ENCODE measurements around the gene PTRHD1.

GRCh38 chr2:24838541-24838940, 45.4 kb upstream of the PTRHD1 start:
- TF ChIP-seq MAX (IDR thresholded peaks at IDR 0.05; ENCODE audit: low read depth, low read length): no peak
- TF ChIP-seq, protein P1, sequence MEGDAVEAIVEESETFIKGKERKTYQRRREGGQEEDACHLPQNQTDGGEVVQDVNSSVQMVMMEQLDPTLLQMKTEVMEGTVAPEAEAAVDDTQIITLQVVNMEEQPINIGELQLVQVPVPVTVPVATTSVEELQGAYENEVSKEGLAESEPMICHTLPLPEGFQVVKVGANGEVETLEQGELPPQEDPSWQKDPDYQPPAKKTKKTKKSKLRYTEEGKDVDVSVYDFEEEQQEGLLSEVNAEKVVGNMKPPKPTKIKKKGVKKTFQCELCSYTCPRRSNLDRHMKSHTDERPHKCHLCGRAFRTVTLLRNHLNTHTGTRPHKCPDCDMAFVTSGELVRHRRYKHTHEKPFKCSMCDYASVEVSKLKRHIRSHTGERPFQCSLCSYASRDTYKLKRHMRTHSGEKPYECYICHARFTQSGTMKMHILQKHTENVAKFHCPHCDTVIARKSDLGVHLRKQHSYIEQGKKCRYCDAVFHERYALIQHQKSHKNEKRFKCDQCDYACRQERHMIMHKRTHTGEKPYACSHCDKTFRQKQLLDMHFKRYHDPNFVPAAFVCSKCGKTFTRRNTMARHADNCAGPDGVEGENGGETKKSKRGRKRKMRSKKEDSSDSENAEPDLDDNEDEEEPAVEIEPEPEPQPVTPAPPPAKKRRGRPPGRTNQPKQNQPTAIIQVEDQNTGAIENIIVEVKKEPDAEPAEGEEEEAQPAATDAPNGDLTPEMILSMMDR (IDR thresholded peaks at IDR 0.05; ENCODE audit: low read depth, low read length): no peak
